CD1c-positive myeloid dendritic cell (primary cell): ENCODE measurements around the gene DBI.
A peak's percentile ranks its signal among the peaks of the same experiment; 100 is the strongest.
"Not testable (repeated sequence)": the region's sequence is repeated elsewhere in the genome, so short reads cannot be mapped to it uniquely, and the experiment has no call there.

Experiments used
- DNase-seq: peaks from one replicate; pipeline ENCODE4 v3.0.0-alpha.2; 2016; ENCODE audit errors: extremely low spot score

DBI gene

DNA sequence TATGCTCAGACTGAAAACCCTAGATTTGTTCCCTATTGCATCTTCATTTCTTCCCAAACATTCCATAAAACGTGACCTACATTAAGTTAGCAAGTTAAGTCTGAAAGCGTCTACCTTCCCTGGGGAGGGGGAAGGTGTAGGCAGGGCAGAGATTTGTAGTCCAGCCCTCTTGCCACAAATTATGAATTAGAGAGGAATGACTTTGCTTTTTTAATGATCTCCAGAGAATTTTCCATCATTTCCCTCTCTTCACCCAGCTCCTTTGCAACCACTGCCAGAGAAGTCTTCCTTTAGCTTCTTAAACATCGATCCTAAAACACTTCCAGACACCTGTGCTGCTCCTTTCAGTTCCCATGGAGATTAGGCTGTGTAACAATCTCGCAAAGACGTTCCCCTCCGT, 1.3 kb upstream of the DBI start:
- no peak for DNase-seq

DNA sequence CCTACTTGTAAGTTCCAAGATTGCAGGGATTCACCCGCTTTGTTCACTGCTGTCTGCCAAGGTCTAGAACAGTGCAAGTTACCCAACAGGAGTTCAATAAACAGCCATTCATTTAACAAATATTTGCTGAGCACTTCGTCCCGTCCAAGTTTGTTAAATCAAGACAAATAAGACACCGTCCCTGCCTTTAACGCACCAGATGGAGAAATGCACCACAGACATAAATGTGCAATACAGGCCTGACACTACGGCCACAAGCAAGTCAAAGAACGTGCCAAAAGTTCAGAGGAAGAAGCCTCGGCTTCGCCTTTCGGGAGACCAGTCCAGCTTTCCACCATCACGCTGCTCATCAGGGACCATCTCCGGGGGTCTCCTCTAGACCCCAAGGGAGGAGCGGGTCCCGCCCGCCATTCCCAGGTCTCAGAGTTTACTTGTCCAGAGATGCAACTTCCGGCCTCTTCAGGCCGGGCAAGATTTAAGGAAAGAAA, 572 bp upstream of the DBI start:
- DNase-seq, result peak; percentile 30

DNA sequence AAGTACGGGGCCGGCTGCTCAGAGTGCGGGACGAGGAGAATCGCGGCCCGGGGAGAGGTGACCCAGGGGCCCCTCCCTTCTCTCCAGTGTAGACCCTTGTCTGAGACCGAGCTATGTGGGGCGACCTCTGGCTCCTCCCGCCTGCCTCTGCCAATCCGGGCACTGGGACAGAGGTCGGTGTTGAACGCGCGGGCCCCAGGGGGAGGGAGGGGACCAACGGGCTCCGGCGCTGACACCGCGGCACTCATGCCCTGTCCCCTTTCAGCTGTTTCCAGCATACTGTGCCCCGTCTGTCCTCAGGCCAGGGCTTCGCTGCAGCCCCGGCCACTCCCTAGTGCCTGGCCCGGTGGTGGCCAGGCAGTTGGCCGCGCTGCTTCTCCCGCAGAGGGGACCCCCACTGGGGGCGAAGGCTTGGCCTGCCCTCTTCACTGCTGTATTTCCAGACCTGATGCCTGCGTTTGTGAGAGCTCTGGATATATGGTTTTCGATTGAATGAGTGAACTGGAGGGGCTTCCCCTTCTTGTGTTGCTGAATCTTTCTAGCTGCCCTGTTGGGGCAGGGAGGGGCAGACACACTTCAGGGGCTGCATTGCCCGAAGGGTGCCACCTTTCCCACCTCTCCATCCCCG, 809 bp downstream of the DBI start:
- no peak for DNase-seq

DNA sequence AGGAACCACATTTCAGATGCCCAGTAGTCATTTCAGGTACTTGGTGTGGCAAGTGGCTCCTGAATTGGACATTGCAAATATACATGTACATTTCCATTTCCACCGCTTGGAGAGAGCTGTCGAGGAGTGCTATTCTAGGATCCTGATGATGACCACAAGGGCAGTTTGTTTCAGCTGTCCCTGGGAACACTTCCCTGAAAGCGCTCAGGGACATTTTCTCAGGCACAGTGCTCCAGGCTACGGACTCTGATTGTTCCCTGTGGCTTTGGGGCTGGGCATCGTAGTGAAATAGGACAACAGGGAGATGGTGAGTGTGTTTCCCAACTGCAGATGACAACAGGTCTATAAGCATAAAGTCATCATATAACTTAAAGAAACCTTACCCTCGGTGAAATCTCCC, 3.1 kb downstream of the DBI start:
- DNase-seq, result no peak

DNA sequence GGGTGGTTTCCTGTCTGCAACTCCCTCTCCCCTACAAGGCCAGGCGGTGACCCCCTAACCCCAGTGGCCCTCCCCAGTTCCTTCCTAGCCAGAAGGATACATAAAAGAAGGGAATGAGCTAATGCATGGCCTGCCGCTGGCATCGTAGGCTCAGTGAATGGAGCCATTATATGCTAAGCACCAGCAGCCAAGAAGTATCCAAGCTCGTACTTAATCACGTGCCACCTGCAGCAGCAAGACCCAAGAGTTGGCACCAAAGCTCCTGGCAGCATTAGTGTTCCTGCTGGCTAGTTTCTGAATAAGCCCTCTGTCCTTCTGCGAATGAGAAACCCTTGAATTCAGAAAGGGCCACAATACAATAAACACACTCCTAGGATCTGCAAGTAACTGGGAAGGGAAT, 4.3 kb downstream of the DBI start:
- no peak for DNase-seq

DNA sequence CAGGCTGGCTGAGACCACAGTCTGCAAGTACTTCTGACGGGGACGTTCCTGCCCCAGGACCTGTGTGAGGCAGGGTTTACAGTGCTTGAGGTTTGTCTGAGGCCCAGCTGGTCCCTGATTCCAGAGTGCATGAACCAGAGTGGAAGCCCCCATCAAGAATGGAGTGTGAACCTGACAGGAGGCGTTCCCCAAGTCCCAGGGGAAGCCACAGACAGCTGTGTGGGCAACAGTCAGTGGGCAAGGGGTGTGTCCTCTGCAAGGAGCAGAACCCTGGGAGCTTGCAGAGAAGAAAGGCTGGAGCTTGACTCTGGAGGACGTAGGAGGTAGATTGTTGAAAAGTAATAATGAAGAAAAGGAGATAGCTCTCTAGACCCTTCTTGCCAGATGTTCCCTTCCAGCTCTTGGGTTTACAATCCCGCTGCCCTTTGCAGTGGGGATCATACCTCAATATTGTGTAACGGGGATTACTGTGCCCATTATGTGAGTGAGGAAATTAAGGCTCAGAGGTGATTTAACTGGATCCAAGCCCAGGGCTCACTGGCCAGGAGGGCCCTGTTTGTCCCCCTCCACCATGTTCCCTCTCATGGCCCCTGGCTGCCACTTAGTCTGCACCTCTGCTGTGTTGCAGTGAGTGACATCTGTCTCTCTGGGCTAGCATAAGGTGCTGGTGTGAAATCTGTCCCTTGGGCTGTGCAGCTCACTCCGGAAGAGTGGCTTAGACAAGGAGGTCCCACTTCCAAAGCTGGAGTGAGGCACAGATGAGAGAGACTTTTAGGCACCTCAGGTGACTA, 6.2 kb downstream of the DBI start:
- no peak for DNase-seq

DNA sequence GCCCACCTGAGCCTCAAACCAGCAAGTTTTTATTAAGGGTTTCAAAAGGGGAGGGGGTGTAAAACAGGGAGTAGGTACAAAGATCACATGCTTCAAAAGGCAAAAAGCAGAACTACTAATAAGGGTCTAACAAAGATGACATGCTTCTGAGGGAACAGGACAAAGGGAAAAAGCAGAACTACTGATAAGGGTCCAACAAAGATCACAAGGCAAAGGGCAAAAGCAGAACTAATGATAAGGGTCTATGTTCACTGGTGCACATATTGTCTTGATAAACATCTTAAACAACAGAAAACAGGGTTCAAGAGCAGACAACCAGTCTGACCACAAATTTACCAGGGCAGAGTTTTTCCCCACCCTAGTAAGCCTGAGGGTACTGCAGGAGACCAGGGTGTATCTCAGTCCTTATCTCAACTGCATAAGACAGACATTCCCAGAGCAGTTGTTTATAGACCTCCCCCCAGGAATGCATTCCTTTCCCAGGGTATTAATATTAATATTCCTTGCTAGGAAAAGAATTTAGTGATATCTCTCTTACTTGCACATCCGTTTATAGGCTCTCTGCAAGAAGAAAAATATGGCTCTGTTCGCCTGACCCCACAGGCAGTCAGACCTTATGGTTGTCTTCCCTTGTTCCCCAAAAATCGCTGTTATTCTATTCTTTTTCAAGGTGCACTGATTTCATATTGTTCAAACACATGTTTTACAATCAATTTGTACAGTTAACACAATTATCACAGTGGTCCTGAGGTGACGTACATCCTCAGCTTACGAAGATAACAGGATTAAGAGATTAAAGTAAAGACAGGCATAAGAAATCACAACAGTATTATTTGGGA, 7.3 kb downstream of the DBI start:
- not testable (repeated sequence) for DNase-seq

DNA sequence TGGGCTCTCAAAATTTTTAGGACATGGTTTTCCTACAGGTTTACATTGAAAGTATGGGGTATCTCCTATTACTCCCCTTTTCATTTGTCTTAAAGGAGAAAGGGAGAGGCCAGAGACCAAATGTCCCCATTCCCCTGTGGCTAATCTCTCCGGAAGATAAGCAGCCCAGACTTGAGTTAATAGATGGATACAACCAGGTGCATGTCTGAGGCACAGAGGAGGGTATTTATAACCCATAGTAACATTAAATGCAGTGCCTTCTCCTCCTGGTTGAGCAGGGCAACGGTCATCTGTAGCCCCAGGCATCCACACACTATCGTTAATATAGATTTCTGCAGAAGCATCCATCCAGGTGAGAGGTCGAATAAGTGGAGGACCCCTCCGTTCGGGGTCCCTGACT, 9.6 kb downstream of the DBI start:
- DNase-seq, result not testable (repeated sequence)

DNA sequence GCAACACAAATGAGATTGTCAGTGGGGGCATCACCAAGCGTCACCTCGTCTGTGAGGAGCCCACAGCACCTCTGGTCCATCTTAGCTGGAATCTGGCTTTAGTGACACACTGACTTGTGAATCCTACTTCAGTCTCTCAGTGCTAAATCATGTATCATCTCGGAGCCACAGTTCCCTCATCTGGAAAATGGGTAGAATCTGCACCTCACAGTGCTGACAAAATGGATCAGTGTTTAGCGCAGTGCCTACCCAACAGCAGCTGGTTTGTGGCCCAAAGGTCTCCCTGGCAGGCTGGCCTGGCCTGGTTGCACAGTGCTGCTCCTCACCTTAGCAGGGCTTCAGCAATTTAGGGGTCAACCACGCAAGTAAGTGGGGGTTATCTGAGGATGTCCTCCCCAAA, 10.0 kb downstream of the DBI start:
- no peak for DNase-seq

DNA sequence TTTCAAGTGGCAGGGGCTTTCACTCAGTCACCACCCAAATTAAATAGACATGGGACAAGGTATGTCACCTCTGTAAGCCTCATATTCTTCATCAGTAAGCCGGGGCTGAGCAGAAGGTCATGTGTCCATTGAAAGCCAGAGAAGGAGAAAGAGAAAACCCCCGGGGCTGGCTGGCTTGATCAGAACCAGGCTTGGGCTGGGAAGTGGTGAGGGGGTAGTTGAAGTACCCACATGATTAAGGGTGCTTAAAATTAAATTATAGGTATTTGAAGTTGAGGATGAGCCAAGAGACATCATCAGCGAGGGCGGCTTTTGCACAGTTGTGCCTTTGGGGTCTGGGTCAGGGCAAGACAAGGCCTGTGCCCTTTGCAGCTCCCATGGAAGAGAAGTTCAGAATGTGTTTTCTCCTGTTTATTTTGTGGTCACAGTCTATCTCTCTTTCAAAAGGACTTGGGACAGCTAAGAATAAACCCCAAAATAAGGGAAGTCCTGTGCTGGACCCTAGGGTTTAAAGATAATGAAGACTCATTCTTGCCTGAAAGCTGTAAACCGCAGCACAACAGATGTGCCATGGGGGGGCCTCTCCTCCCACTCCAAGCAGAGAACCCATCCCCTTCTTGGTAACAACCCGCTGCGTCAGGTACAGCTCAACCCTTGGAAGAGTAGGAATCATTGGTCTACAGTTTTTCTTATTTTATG, 10.7 kb downstream of the DBI start:
- no peak for DNase-seq

DNA sequence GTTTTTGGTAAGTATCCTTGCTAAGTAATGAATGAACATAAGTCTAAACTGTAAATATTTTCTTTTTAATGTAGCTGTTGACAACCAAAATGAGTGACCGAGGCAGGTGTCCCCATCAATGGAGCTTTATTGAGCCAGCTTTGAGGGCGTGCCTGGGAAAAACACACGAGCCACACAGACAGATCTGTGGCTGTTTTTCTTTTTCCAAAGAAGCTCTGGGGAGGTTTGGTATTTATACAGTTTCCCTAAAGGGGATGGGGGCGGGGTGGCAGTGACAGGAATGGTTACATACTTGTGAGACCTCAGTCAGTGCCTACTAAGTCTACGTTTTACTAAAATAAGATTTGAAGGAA, 11.2 kb downstream of the DBI start:
- DNase-seq, result no peak

DNA sequence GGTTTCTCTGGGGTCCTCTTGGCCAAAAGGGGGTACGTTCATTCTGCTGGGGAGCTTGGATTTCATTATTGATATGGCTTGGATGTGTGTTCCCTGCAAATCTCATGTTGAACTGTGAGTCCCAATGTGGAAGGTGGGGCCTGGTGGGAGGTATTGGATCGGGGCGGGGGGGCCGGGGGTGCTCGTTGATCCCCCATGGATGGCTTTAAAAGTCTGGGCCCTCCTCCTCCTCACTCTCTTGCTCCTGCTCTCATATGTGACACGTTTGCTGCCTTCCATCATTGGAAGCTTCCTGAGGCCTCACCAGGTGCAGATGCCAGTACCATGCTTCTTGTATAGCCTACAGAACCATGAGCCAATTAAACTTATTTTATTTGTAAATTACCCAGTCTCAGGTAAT, 11.8 kb downstream of the DBI start:
- DNase-seq, result no peak

DNA sequence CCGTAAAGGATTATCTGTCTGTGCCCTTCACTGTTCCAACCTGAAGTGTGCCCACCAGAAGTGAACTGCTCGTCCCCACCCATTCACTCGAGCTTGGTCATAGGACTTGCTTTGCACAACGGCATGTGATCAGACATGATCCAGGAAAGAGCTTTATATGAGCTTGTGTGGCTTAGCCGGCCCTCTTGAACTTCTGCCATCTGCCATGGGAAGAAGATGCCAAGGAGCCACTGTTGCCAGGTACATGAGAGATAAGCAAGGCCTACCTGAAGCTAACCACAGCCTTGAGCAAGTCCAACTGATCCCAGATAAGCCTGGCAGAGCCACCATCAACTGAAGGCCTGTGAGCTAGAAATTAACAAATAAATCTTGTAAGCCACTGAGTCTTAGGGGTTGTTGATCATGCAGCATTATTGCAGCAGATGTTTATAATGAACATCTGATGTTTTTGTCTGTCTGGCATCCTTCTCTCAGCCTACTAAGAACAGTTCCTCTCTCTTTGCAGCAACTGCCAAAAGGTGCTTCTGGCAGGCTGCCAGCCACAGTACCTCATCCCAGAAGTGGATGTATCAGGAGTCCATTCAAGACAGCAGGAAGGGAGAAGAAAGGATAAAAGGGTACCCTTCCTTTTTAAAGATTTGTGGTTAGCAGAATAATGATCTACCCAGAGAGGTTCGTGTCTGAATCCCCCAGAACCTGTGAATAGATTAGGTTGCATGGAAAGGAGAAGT, 16.8 kb downstream of the DBI start:
- no peak for DNase-seq

DNA sequence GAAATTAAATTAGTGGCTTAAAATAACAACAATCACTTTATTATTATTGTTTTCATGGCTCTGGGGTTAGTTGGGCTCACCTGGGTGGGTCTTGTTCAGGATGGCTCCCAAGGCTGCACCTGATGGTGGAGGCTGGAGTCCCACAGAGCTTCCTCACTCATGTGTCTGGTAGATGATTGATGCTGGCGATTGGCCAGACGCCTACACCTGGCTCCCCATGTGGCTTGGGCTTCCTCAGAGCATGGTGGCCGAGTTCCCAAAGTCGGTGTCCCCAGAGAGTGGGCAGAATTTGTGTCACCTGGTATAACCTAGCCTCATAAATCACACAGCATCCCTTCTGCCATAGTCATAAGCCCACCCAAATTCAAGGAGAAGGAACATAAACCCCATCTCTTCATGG, 18.2 kb downstream of the DBI start:
- no peak for DNase-seq

DNA sequence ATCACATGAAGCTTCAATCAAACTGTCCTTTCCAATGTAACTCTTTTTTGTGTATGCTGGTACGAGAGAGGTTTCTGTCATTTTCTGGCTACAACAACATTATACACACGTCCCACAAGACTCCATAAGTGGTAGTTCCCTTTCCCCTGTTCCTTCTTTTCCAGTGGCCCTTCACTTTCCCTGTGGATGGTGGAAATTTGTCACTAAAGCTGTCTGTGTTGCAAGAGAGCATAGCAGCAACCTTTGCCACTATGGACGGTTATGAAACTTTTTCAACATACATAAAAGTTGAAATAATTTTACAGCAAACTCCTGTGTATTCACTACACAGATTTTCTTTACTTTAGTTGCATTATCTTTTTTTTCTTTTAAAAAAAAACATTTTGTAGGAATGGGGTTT, 18.7 kb downstream of the DBI start:
- DNase-seq, result peak; percentile 52

DNA sequence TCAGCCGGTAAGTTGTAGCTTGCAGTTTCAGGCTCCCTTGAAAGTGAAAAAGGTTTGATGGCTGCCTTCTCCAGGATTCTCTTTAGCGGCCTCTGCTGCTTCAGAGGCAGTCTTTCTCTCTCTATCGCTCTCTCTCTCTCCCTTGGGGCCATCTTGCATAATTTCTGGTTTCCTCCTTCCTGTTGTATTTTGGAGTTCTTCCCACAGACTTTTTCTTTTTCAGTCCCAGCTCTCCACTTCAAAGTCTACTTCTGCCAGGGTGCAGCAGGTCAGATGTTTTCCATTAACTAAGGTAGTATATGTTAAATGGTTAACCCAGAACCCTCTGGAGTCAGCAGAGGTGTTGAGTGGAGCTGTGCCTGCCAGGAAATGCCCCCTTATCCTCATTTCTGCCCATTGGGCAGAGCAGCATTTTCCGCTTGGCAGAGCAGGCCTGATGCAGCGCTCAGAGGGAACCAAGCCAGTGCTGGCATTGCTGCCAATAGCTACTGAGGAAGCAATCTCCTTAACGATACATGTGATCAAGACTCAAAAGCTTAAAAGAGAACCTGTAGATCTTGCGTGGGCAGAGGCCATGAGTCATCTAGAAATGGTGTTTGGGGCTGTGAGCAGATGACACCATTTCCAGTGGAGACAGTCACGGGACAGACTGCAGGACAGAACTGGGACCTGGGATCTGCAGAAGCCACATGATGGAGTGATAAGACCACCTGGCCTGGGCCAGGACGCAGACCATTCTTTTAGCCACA, 20.8 kb downstream of the DBI start:
- peak; percentile 97 for DNase-seq

DNA sequence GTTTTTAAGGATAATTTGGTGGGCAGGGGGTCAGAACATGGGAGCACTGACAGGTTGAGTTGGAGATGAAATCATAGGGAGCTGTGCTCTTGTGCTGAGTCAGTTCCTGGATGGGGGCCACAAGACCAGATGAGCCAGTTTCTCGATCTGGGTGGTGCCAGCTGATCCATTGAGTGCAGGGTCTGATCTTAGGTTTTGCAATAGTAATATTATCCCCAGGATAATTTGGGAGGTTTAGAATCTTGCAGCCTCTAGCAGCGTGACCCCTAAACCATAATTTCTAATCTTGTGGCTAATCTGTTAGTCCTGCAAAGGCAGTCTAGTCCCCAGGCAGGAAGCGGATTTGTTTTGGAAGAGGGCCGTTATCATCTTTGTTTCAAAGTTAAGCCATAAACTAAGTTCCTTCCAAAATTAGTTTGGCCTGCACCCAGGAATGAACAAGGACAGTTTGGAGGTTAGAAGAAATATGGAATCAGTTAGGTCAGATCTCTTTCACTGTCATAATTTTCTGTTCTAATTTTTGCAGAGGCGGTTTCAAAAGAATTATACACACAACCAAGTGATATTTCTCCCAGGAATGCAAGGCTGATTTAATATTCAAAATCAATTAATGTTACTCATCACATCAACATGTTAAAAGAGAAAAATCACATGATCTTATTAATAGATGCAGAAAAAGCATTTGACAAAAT, 23.0 kb downstream of the DBI start:
- DNase-seq, result no peak

DNA sequence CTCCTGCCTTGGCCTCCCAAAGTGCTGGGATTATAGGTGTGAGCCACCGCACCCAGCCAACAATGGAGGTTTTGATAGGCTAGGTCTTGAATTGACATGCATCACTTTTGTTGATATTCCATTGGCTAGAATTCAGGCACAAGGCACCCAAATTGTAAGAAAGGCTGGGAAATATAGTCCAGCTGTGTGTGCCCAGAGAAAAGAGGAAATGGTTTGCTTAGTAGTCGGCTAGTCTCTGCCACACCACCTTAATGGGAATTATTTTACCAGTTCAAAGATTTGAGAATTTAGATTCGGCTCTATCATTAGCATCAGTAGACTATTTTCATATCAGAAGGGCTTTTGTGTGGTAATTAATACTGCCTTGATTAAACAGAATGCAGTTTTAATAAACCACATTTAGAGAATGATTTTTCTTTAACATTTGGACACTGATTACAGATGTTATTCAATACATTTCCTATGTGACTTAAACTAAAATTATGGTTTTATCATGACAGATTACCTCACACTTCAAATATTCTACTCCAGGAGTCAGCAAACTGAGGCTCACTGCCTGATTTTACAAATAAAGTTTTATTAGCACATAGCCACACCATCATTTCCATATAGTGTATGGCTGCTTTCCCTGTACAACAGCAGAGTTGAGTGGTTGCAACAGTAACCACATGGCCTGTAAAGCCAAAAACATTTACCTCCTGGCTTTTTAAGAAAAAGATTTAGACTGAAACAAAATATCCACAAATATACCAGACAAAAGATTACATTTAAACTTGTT, 27.4 kb downstream of the DBI start:
- DNase-seq, result no peak

DNA sequence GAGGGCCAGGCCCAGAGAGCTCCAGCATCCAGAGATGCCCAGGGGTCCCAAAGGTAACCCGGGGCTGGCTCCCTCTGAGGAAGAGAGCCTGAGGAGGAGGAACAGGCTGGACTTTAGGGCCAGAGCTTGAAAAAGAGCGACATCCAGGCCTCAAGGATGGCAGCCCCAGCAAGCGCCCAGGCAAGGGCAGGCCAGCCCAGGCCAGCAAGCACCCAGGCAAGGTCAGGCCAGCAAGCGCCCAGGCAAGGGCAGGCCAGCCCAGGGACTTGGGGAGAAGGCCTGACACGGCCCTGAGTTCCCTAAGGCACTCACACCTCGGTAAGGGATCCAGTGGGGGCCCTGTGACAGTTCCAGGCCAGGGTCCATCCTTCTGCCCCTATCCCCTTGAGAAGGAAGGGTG, 30.4 kb downstream of the DBI start:
- DNase-seq, result no peak
